ENCODE measurements around the gene UCHL3. TPM values are rescaled to one million over a fixed set of nuclear protein-coding genes. Genes with fewer than 3 reads are reported as not detected.

The UCHL3 gene
- total and polyA plus RNA-seq, 3 donors from 2014 or later = 31.1 to 100 (median 49.1) TPM

GRCh38 chr13:75610466-75610865 is 60.9 kb downstream of the UCHL3 start:
- Histone ChIP-seq H3K4me1 (no peaks in the 10 kb centered on the region), H3K36me3 (ENCODE audit: low read depth, missing control alignments) (no peaks in the 10 kb centered on the region), H3K27ac (no peak overlapping the region), H3K4me3 (no peak overlapping the region), H3K27me3 (no peaks in the 10 kb centered on the region), H3K9me3 (no peaks in the 10 kb centered on the region)
- intact Hi-C loops (cut with DNase I; ENCODE audit: low total_unique reads) = no loop called here
- no peak for DNase-seq
- no peak for TF ChIP-seq CTCF (IDR thresholded peaks at IDR 0.05)
- TF ChIP-seq POLR2A (IDR thresholded peaks at IDR 0.05) = no peak

GRCh38 chr13:75612354-75612753 is 62.8 kb downstream of the UCHL3 start:
- Histone ChIP-seq H3K27me3 (no peaks in the 10 kb centered on the region), H3K4me3 (no peak overlapping the region), H3K4me1 (no peaks in the 10 kb centered on the region), H3K9me3 (no peaks in the 10 kb centered on the region), H3K36me3 (ENCODE audit: low read depth, missing control alignments) (no peaks in the 10 kb centered on the region), H3K27ac (no peak overlapping the region)
- no peak for DNase-seq
- intact Hi-C loops (cut with DNase I; ENCODE audit: low total_unique reads) = no loop called here
- 75 to 77% methylated on average over 2 of the region's 2 CpGs for WGBS, 2 donors
- TF ChIP-seq CTCF (IDR thresholded peaks at IDR 0.05) (no peak), POLR2A (IDR thresholded peaks at IDR 0.05) (no peak)

- WGBS, 2 donors = 88 to 100% methylated on average over 1 of the region's 1 CpG
- H3K4me3 ChIP-seq = no peak overlapping the region
- H3K27me3 ChIP-seq = no peaks in the 10 kb centered on the region
- no peak for TF ChIP-seq CTCF (IDR thresholded peaks at IDR 0.05)
- TF ChIP-seq POLR2A (IDR thresholded peaks at IDR 0.05) = no peak
- DNase-seq = no peak
- no peaks in the 10 kb centered on the region for H3K9me3 ChIP-seq
- H3K4me1 ChIP-seq = no peaks in the 10 kb centered on the region
- no peaks in the 10 kb centered on the region for H3K36me3 ChIP-seq (ENCODE audit: low read depth, missing control alignments)
- H3K27ac ChIP-seq = no peak overlapping the region
- intact Hi-C loops (cut with DNase I; ENCODE audit: low total_unique reads) = no loop called here
Measured at GRCh38 chr13:75617230-75617629, 67.6 kb downstream of the UCHL3 start.

- no peaks in the 10 kb centered on the region for H3K27me3 ChIP-seq
- TF ChIP-seq POLR2A (IDR thresholded peaks at IDR 0.05) (no peak), CTCF (IDR thresholded peaks at IDR 0.05) (no peak)
- DNase-seq = no peak
- no peaks in the 10 kb centered on the region for H3K36me3 ChIP-seq (ENCODE audit: low read depth, missing control alignments)
- H3K4me3 ChIP-seq = no peak overlapping the region
- intact Hi-C loops (cut with DNase I; ENCODE audit: low total_unique reads) = no loop called here
- H3K9me3 ChIP-seq = no peaks in the 10 kb centered on the region
- no peak overlapping the region for H3K27ac ChIP-seq
- H3K4me1 ChIP-seq = peaks cover 3% of the 10 kb centered on the region
- 0% methylated on average over 1 of the region's 1 CpG for WGBS, 2 donors
Measured at GRCh38 chr13:75618308-75618707, 68.7 kb downstream of the UCHL3 start.

- DNase-seq = no peak
- no peaks in the 10 kb centered on the region for H3K36me3 ChIP-seq (ENCODE audit: low read depth, missing control alignments)
- no peak overlapping the region for H3K4me3 ChIP-seq
- WGBS, 2 donors = 56 to 64% methylated on average over 1 of the region's 1 CpG
- intact Hi-C loops (cut with DNase I; ENCODE audit: low total_unique reads) = no loop called here
- H3K4me1 ChIP-seq = peaks cover 3% of the 10 kb centered on the region
- H3K27ac ChIP-seq = no peak overlapping the region
- no peaks in the 10 kb centered on the region for H3K9me3 ChIP-seq
- H3K27me3 ChIP-seq = no peaks in the 10 kb centered on the region
- TF ChIP-seq POLR2A (IDR thresholded peaks at IDR 0.05) = no peak
- no peak for TF ChIP-seq CTCF (IDR thresholded peaks at IDR 0.05)
Measured at GRCh38 chr13:75620020-75620419, 70.4 kb downstream of the UCHL3 start.

Data from testis (tissue), 3 donors.